ENCODE results near the gene GPR160. TPM values are rescaled to one million over a fixed set of nuclear protein-coding genes. Genes with fewer than 3 reads are reported as not detected.
A peak's percentile ranks its signal among the peaks of the same experiment; 100 is the strongest.

Gene GPR160
- total RNA-seq, 3 donors from 2014 or later (not counting 1 experiment from before 2014, with no cell fraction given), result 1.8 to 5.5 (median 3.8) TPM

- Histone ChIP-seq H3K4me1 (ENCODE audit: control insufficient read depth, insufficient read depth, low read length) (peaks cover 19% of the 10 kb centered on the region), H3K9me3 (ENCODE audit: control insufficient read depth, insufficient read depth, low read length) (no peaks in the 10 kb centered on the region), H3K4me3 (ENCODE audit: low read length) (no peak overlapping the region), H3K27ac (ENCODE audit: low read length) (no peak overlapping the region), H3K27me3 (ENCODE audit: control insufficient read depth, insufficient read depth, low read length) (no peaks in the 10 kb centered on the region), H3K36me3 (ENCODE audit: control insufficient read depth, insufficient read depth, low read length) (no peaks in the 10 kb centered on the region)
- Mint-ChIP-seq H3K4me3 (peak overlapping the region; percentile 60), H3K36me3 (no peaks in the 10 kb centered on the region), H3K27me3 (ENCODE audit: low read depth in 2 of 2) (no peaks in the 10 kb centered on the region), H3K9me3 (no peaks in the 10 kb centered on the region), H3K4me1 (peaks cover 8 to 12% of the 10 kb centered on the region in 2 donors), H3K27ac (no peak overlapping the region)
- intact Hi-C loops (cut with micrococcal nuclease), result no loop called here
- WGBS (ENCODE audit: insufficient coverage), result 90% methylated on average over 8 of the region's 8 CpGs
- ATAC-seq, result no peak
- no peak for DNase-seq
- TF ChIP-seq, protein P1, sequence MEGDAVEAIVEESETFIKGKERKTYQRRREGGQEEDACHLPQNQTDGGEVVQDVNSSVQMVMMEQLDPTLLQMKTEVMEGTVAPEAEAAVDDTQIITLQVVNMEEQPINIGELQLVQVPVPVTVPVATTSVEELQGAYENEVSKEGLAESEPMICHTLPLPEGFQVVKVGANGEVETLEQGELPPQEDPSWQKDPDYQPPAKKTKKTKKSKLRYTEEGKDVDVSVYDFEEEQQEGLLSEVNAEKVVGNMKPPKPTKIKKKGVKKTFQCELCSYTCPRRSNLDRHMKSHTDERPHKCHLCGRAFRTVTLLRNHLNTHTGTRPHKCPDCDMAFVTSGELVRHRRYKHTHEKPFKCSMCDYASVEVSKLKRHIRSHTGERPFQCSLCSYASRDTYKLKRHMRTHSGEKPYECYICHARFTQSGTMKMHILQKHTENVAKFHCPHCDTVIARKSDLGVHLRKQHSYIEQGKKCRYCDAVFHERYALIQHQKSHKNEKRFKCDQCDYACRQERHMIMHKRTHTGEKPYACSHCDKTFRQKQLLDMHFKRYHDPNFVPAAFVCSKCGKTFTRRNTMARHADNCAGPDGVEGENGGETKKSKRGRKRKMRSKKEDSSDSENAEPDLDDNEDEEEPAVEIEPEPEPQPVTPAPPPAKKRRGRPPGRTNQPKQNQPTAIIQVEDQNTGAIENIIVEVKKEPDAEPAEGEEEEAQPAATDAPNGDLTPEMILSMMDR (IDR thresholded peaks at IDR 0.05), result no peak
These were observed 2.6 kb downstream of the GPR160 start for GRCh38 chr3:170040418-170040817.

GRCh38 chr3:170043506-170043905 lies 5.7 kb downstream of the GPR160 start:
- Histone ChIP-seq H3K27ac (ENCODE audit: low read length) (no peak overlapping the region), H3K4me1 (ENCODE audit: control insufficient read depth, insufficient read depth, low read length) (peaks cover 9% of the 10 kb centered on the region), H3K4me3 (ENCODE audit: low read length) (no peak overlapping the region), H3K27me3 (ENCODE audit: control insufficient read depth, insufficient read depth, low read length) (no peaks in the 10 kb centered on the region), H3K36me3 (ENCODE audit: control insufficient read depth, insufficient read depth, low read length) (no peaks in the 10 kb centered on the region), H3K9me3 (ENCODE audit: control insufficient read depth, insufficient read depth, low read length) (no peaks in the 10 kb centered on the region)
- DNase-seq (no peak), ATAC-seq (no peak)
- Mint-ChIP-seq H3K4me3 (no peak overlapping the region), H3K27me3 (ENCODE audit: low read depth in 2 of 2) (no peaks in the 10 kb centered on the region), H3K4me1 (peaks cover 7 to 8% of the 10 kb centered on the region in 2 donors), H3K36me3 (no peaks in the 10 kb centered on the region), H3K27ac (no peak overlapping the region), H3K9me3 (no peaks in the 10 kb centered on the region)
- TF ChIP-seq, protein P1 (IDR thresholded peaks at IDR 0.05), result no peak
- intact Hi-C loops (cut with micrococcal nuclease), result no loop called here
- 93% methylated on average over 7 of the region's 7 CpGs for WGBS (ENCODE audit: insufficient coverage)

DNA sequence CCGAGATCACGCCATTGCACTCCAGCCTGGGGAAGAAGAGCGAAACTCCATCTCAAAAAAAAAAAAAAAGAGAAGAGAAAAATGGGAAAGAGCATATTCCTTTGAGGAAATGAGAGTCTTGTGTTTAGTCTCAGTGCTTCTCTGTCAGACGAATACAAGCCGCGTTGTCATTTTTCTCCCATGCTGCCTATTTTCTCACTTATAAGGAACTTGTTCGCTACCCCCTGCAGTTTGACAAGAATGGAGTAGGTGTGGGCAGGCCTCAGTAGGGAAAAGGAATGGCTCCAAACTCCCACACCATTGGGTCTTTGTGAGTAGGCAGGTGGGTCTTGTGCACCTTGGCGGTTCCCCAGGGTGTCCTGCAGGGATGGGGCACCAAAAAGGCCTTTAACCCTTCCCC lies 6.5 kb downstream of the GPR160 start:
- intact Hi-C loops (cut with micrococcal nuclease), result no loop called here
- H3K27ac Mint-ChIP-seq, result no peak overlapping the region
- Histone ChIP-seq H3K4me3 (ENCODE audit: low read length) (no peak overlapping the region), H3K9me3 (ENCODE audit: control insufficient read depth, insufficient read depth, low read length) (no peaks in the 10 kb centered on the region), H3K4me1 (ENCODE audit: control insufficient read depth, insufficient read depth, low read length) (peaks cover 4% of the 10 kb centered on the region), H3K27me3 (ENCODE audit: control insufficient read depth, insufficient read depth, low read length) (no peaks in the 10 kb centered on the region), H3K27ac (ENCODE audit: low read length) (peak overlapping the region; percentile 71), H3K36me3 (ENCODE audit: control insufficient read depth, insufficient read depth, low read length) (no peaks in the 10 kb centered on the region)
- H3K4me1 Mint-ChIP-seq, result peaks cover 3 to 8% of the 10 kb centered on the region in 2 donors
- TF ChIP-seq, protein P1 (IDR thresholded peaks at IDR 0.05), result no peak
- no peaks in the 10 kb centered on the region for H3K36me3 Mint-ChIP-seq
- ATAC-seq (no peak), DNase-seq (no peak)
- H3K27me3 Mint-ChIP-seq (ENCODE audit: low read depth in 2 of 2), result no peaks in the 10 kb centered on the region
- WGBS (ENCODE audit: insufficient coverage), result 83% methylated on average over 4 of the region's 8 CpGs
- H3K4me3 Mint-ChIP-seq, result no peak overlapping the region
- no peaks in the 10 kb centered on the region for H3K9me3 Mint-ChIP-seq

DNA sequence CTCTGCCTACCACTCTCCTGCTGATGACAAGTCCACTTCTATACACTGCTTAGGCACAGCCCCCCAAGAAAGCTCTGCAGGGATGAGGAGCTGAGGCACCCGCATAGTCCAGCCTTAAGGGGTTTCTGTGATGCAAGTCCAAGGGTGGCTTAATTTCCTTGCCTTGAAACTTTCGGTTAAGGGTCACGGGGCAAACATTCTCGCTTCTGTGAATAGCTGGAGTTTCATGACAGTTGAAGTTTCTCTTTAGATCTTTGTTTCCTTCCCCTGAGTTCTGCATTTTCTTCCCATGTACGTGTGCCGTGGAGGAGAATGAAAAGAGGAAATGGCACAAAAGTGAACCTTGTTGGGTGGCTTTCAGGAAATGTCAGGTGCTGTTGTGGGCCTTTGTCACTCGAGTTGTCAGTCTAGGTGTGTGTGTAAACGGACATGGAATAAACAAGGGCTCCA lies 7.0 kb downstream of the GPR160 start:
- intact Hi-C loops (cut with micrococcal nuclease), result no loop called here
- 25% methylated on average over 8 of the region's 8 CpGs for WGBS (ENCODE audit: insufficient coverage)
- Histone ChIP-seq H3K27ac (ENCODE audit: low read length) (peak overlapping the region; percentile 71), H3K36me3 (ENCODE audit: control insufficient read depth, insufficient read depth, low read length) (no peaks in the 10 kb centered on the region), H3K27me3 (ENCODE audit: control insufficient read depth, insufficient read depth, low read length) (no peaks in the 10 kb centered on the region), H3K4me1 (ENCODE audit: control insufficient read depth, insufficient read depth, low read length) (peaks cover 4% of the 10 kb centered on the region), H3K9me3 (ENCODE audit: control insufficient read depth, insufficient read depth, low read length) (no peaks in the 10 kb centered on the region), H3K4me3 (ENCODE audit: low read length) (no peak overlapping the region)
- Mint-ChIP-seq H3K36me3 (no peaks in the 10 kb centered on the region), H3K4me3 (no peak overlapping the region), H3K27me3 (ENCODE audit: low read depth in 2 of 2) (no peaks in the 10 kb centered on the region), H3K27ac (no peak overlapping the region), H3K4me1 (peaks cover 3 to 8% of the 10 kb centered on the region in 2 donors), H3K9me3 (no peaks in the 10 kb centered on the region)
- DNase-seq (no peak), ATAC-seq (no peak)
- TF ChIP-seq, protein P1 (IDR thresholded peaks at IDR 0.05), result no peak

Data from natural killer cell (primary cell).